ENCODE measurements around the gene FARP2.

Gene FARP2

DNA sequence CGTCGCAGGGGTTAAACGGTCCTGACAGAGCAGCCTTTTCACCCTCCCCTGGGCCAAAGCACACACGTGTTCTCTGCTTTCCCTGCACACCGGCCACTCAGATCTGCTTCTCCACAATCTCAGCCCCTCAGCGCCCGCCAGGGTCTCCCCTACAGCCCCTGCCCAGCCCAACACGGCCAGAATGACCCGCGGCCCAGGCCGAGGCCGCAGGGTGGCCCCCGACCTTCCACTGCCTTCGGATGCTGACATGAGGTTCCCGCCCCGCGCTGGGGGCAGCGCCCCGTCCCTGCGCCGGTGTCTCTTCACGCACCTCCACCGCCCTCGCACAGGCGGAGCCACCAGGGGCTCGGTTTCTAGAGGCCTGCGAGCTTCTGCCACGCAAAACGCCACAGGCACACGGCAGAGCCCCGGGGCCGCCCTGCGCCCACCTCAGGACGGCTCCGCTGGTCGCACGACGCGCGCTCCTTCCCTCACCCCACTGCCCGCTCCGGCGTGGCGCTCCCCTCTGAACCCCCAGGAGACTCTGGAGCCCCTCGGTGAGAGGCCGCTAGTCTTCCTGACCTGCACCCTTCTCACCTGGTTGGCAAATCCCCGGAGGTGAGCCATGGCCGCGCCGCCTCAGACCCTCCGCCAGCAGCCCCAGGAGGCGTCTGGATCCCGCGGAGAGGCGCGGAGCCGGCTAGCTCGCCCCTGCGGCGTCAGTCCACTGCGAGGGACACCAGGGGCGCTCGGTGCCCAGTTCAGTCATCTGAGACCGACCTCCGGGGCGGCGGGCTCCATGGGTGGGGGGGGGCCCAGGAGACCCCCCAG lies 151.6 kb downstream of the FARP2 start:
- Histone ChIP-seq H3K9me3 (ENCODE audit: control insufficient read depth, low read length) (no peaks in the 10 kb centered on the region), H3K4me3 (ENCODE audit: low read depth, low read length) (peak overlapping the region; percentile 82), H3K27me3 (ENCODE audit: control insufficient read depth, insufficient read depth, low read length) (no peaks in the 10 kb centered on the region), H3K79me2 (peaks cover 15% of the 10 kb centered on the region), H3K27ac (no peak overlapping the region), H3K36me3 (ENCODE audit: control insufficient read depth, insufficient read depth, low read length) (no peaks in the 10 kb centered on the region), H2AFZ (peak overlapping the region; percentile 84), H3K9ac (peak overlapping the region; percentile 69), H3K4me2 (ENCODE audit: low read length) (peak overlapping the region; percentile 100), H3K4me1 (peaks cover 10% of the 10 kb centered on the region)
- TF ChIP-seq, protein P1, sequence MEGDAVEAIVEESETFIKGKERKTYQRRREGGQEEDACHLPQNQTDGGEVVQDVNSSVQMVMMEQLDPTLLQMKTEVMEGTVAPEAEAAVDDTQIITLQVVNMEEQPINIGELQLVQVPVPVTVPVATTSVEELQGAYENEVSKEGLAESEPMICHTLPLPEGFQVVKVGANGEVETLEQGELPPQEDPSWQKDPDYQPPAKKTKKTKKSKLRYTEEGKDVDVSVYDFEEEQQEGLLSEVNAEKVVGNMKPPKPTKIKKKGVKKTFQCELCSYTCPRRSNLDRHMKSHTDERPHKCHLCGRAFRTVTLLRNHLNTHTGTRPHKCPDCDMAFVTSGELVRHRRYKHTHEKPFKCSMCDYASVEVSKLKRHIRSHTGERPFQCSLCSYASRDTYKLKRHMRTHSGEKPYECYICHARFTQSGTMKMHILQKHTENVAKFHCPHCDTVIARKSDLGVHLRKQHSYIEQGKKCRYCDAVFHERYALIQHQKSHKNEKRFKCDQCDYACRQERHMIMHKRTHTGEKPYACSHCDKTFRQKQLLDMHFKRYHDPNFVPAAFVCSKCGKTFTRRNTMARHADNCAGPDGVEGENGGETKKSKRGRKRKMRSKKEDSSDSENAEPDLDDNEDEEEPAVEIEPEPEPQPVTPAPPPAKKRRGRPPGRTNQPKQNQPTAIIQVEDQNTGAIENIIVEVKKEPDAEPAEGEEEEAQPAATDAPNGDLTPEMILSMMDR (IDR thresholded peaks at IDR 0.05) = no peak

DNA sequence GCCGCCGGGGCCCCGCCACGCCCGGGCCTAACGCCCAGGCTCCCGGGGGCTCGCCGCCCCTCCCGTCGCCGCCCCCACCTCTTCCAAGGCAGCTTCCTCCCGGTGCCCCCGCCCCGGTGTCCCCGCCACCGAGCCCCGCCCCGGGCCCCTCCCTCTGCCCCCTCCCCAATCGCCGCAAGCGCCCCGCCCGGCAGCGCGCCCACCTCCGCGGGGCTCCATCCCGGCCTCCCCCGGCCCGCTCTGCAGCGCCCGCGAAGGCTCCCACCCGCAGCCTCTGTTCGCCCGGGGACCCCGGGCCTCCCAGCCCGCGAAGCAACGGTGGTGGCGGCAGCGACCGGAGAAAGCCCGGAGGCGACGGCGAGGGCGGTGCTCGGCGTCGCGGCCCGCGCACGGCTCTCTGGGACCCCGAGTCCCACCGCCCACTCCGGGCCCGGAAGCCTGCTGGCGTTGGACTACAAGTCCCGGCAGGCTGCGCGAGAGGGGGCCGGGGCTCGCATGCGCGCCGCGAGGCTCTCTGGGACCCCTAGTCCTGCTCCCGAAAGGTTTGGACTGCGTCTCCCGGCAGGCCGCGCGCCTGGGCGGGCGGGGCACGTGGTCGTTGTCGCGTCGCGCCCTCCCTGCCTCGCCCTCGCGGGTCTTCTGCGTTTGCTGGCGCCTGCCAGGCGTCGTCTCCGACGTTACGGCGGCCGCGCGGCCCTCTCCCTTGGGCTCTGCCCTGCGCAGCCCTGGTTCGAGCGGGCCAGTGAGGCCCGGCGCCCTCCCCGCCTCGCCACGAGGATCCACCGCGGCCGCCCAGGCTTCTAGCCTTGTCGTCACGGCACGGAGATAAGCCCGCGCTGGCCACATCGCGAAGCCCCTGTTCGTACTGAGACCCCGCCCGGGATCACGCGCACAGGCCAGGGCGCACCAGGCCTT lies 152.4 kb downstream of the FARP2 start, which contains the start of gene STK25:
Gene STK25 (minus strand): TSS at position 345 of the 915 bp plus-strand sequence. CDS start 549 bp downstream, outside the sequence.
- peaks cover 15% of the 10 kb centered on the region for H3K79me2 ChIP-seq
- H3K9me3 ChIP-seq (ENCODE audit: control insufficient read depth, low read length) = no peaks in the 10 kb centered on the region
- H3K36me3 ChIP-seq (ENCODE audit: control insufficient read depth, insufficient read depth, low read length) = no peaks in the 10 kb centered on the region
- H3K4me2 ChIP-seq (ENCODE audit: low read length) = peak within 1 kb of the TSS; percentile 100
- H3K4me3 ChIP-seq (ENCODE audit: low read depth, low read length) = peak within 1 kb of the TSS; percentile 82
- H3K27me3 ChIP-seq (ENCODE audit: control insufficient read depth, insufficient read depth, low read length) = no peaks in the 10 kb centered on the region
- H3K9ac ChIP-seq = peak within 1 kb of the TSS; percentile 69
- H2AFZ ChIP-seq = peak within 1 kb of the TSS; percentile 84
- H3K27ac ChIP-seq = peak within 1 kb of the TSS; percentile 58
- peaks cover 10% of the 10 kb centered on the region for H3K4me1 ChIP-seq
- TF ChIP-seq, protein P1 (IDR thresholded peaks at IDR 0.05) = no peak

DNA sequence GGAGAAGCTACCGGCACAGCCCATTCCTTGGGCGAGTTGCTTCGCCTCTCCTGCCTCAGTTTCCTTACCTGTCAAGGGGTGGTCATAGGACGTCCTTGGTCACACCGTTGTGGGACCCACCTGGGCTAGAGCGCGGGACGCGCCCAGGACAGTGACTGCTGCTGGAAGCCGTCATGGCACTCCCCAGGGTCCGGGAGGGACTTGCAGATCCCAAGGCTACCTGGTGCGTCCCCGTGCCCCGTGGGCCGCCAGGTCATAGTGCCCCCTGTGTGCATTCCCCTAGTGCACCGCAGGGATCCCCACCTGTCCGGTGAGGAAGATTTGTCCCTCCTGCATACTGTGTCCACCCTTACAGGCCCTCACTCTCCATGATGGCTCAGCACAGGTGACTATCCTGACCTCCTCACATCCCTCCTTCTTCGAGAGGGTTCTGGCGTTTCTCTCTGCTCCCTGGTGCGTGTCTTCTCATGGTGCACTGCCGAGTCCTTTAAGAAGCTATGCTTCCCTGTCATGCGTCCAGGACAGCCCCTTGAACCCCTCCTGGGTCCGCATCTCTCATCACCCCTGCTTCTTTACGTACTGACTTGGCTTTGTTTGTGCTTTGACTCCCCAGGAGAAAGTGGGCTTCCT lies 153.2 kb downstream of the FARP2 start:
- H3K79me2 ChIP-seq = peaks cover 15% of the 10 kb centered on the region
- TF ChIP-seq, protein P1 (IDR thresholded peaks at IDR 0.05) = no peak
- peak overlapping the region; percentile 58 for H3K27ac ChIP-seq

DNA sequence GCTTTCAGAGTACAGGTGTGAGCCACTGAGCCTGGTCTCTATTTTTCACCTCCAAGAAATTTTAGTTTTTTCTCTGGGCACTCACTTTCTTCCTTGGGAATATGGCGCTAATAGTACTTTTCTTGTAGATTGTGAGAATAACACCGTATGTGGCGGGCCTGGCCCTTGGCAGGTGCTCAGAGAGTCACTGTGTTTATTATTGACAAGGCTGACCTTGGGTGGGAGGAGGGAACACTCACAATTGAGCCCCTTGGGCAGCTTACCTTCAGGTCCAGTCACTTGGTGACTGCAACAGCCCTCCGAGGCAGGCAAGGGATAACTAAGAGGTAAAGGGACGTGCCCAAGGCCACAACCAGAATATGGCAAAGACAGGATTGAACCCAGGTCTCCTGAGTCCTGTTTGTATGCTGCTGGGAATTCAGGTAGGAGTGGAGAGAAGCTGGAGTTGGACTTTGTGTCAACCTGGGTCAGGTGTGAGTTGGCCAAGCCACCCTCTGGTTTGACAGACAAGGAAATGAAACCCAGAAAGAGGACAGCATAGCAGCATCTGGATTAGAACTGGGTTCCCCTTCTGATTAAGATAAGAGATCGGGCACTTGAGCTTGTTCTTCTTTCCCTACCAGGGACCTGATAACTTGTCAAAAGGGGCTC lies 155.1 kb downstream of the FARP2 start:
- peaks cover 8% of the 10 kb centered on the region for H3K79me2 ChIP-seq
- H3K27ac ChIP-seq = no peak overlapping the region
- H3K4me2 ChIP-seq (ENCODE audit: low read length) = no peak overlapping the region
- no peak overlapping the region for H3K9ac ChIP-seq
- no peak overlapping the region for H2AFZ ChIP-seq
- H3K4me3 ChIP-seq (ENCODE audit: low read depth, low read length) = no peak overlapping the region
- no peaks in the 10 kb centered on the region for H3K27me3 ChIP-seq (ENCODE audit: control insufficient read depth, insufficient read depth, low read length)
- H3K9me3 ChIP-seq (ENCODE audit: control insufficient read depth, low read length) = no peaks in the 10 kb centered on the region
- TF ChIP-seq, protein P1 (IDR thresholded peaks at IDR 0.05) = no peak
- H3K4me1 ChIP-seq = peaks cover 10% of the 10 kb centered on the region
- no peaks in the 10 kb centered on the region for H3K36me3 ChIP-seq (ENCODE audit: control insufficient read depth, insufficient read depth, low read length)

More for the DNA sequence above, 153.2 kb downstream of the FARP2 start:
- peak overlapping the region; percentile 100 for H3K4me2 ChIP-seq (ENCODE audit: low read length)
- no peaks in the 10 kb centered on the region for H3K9me3 ChIP-seq (ENCODE audit: control insufficient read depth, low read length)
- H3K4me3 ChIP-seq (ENCODE audit: low read depth, low read length) = peak overlapping the region; percentile 82
- peak overlapping the region; percentile 84 for H2AFZ ChIP-seq
- no peaks in the 10 kb centered on the region for H3K27me3 ChIP-seq (ENCODE audit: control insufficient read depth, insufficient read depth, low read length)
- H3K36me3 ChIP-seq (ENCODE audit: control insufficient read depth, insufficient read depth, low read length) = no peaks in the 10 kb centered on the region
- peak overlapping the region; percentile 32 for H3K9ac ChIP-seq
- H3K4me1 ChIP-seq = peaks cover 10% of the 10 kb centered on the region

All from parathyroid adenoma (tissue), 2 donors.